GM23338 (cell line): ENCODE measurements around the gene RBM28. TPM values are rescaled to one million over a fixed set of nuclear protein-coding genes. Genes with fewer than 3 reads are reported as not detected.

Experiments used
- ATAC-seq: fragments of 200-7000 bp; cut with Tn5 transposase; 3 replicates; pipeline ENCODE4 v1.9.1; 2020
- DNase-seq: peaks from one replicate; pipeline ENCODE4 v3.0.0-alpha.2; 2015; ENCODE audit warnings: low spot score
- H2AFZ ChIP-seq: fragments of 200-600 bp; sonication (generic); 2 replicates; pipeline ENCODE4 v1.8.0; 2016; ENCODE audit warnings: antibody characterized with exemption, mild to moderate bottlenecking, moderate library complexity
- H3F3A ChIP-seq: fragments of 200-600 bp; sonication (generic); replicated peaks from 2 replicates; pipeline ENCODE4 v1.8.0; 2017; ENCODE audit warnings: antibody characterized with exemption, mixed run types, low read depth
- H3K27ac ChIP-seq: fragments of 200-600 bp; sonication (generic); 2 replicates; pipeline ENCODE4 v1.6.1; 2016; ENCODE audit warnings: low read depth
- H3K27me3 ChIP-seq: fragments of 200-600 bp; sonication (generic); 2 replicates; pipeline ENCODE4 v1.8.0; 2016; ENCODE audit warnings: mild to moderate bottlenecking, mixed run types, moderate library complexity; ENCODE audit not compliant: insufficient read depth
- H3K36me3 ChIP-seq: fragments of 200-600 bp; sonication (generic); 2 replicates; pipeline ENCODE4 v1.8.0; 2016; ENCODE audit warnings: mild to moderate bottlenecking; ENCODE audit not compliant: insufficient read depth
- H3K4me1 ChIP-seq: fragments of 200-600 bp; sonication (generic); 2 replicates; pipeline ENCODE4 v1.8.0; 2016; ENCODE audit warnings: mild to moderate bottlenecking, moderate library complexity; ENCODE audit not compliant: insufficient read depth
- H3K4me2 ChIP-seq: fragments of 200-600 bp; sonication (generic); 2 replicates; pipeline ENCODE4 v1.7.1; 2017; ENCODE audit warnings: mixed run types
- H3K4me3 ChIP-seq: fragments of 200-600 bp; sonication (generic); 2 replicates; pipeline ENCODE4 v1.6.1; 2016; ENCODE audit warnings: mixed run types
- H3K79me2 ChIP-seq: fragments of 200-600 bp; sonication (generic); replicated peaks from 2 replicates; pipeline ENCODE4 v1.8.0; 2017; ENCODE audit warnings: mild to moderate bottlenecking; ENCODE audit not compliant: insufficient read depth
- H3K9me2 ChIP-seq: fragments of 200-600 bp; sonication (generic); 2 replicates; pipeline ENCODE4 v1.8.0; 2017; ENCODE audit not compliant: insufficient read depth
- H4K20me1 ChIP-seq: fragments of 200-600 bp; sonication (generic); replicated peaks from 2 replicates; pipeline ENCODE4 v1.8.0; 2017; ENCODE audit warnings: mild to moderate bottlenecking; ENCODE audit not compliant: insufficient read depth
- H3K27ac Mint-ChIP-seq: 2 replicates; pipeline ENCODE4 v1.8.0; 2020; ENCODE audit warnings: inconsistent platforms, mild to moderate bottlenecking, moderate library complexity, mixed read lengths
- H3K27me3 Mint-ChIP-seq: 3 replicates; pipeline ENCODE4 v1.8.0; 2022; ENCODE audit warnings: low read depth, mild to moderate bottlenecking, moderate library complexity, mixed read lengths, inconsistent platforms; ENCODE audit not compliant: insufficient read depth, poor library complexity
- H3K36me3 Mint-ChIP-seq: 3 replicates; pipeline ENCODE4 v1.8.0; 2021; ENCODE audit warnings: low read depth, mild to moderate bottlenecking, inconsistent platforms, moderate library complexity, mixed read lengths
- H3K4me1 Mint-ChIP-seq: 3 replicates; pipeline ENCODE4 v1.8.0; 2020; ENCODE audit warnings: mild to moderate bottlenecking, inconsistent platforms, mixed read lengths
- H3K4me3 Mint-ChIP-seq: 3 replicates; pipeline ENCODE4 v1.8.0; 2021; ENCODE audit warnings: moderate library complexity, mild to moderate bottlenecking, inconsistent platforms, mixed read lengths
- H3K9me3 Mint-ChIP-seq: 3 replicates; pipeline ENCODE4 v1.8.0; 2020; ENCODE audit warnings: moderate library complexity, mild to moderate bottlenecking, inconsistent platforms, mixed read lengths
- EZH2 ChIP-seq: fragments of 200-600 bp; sonication (generic); IDR thresholded peaks from one replicate; pipeline ENCODE4 v1.8.0; 2017; ENCODE audit warnings: antibody characterized with exemption, mild to moderate bottlenecking, low read depth; ENCODE audit not compliant: unreplicated experiment
- JUNB ChIP-seq: IDR thresholded peaks from one replicate; pipeline ENCODE4 v1.6.1; 2016; ENCODE audit warnings: antibody characterized with exemption; ENCODE audit not compliant: unreplicated experiment
- POLR2AphosphoS5 ChIP-seq: IDR thresholded peaks from 2 replicates; pipeline ENCODE4 v1.6.1; 2016; ENCODE audit warnings: antibody characterized with exemption, low read depth
- STAT1 ChIP-seq: IDR thresholded peaks from one replicate; pipeline ENCODE4 v1.6.1; 2016; ENCODE audit warnings: antibody characterized with exemption; ENCODE audit not compliant: unreplicated experiment
- ZNF331 ChIP-seq: fragments of 250-450 bp; sonication (Bioruptor Pico); IDR thresholded peaks from 2 replicates; pipeline ENCODE4 v1.5.0; 2020; ENCODE audit warnings: low read depth, mild to moderate bottlenecking, moderate library complexity
- polyA plus RNA-seq: library from polyadenylated mRNA; unstranded; fragments of >200 nt; fragmentation: Nextera tagmentation; extraction: Ambion mirVana; gene quantifications from 2 replicates; pipeline ENCODE4 v1.2.1, GENCODE V29; 2016
- total RNA-seq: library from RNA; depleted of rRNA; stranded (reverse); fragments of >200 nt; shearing (Covaris generic); gene quantifications from 2 replicates; pipeline ENCODE4 v1.2.3, GENCODE V29; 2014
- TF ChIP-seq, protein P1 (sequence below), 2 experiments: fragments of 200-600 bp in 1 of 2; sonication (generic) in 1 of 2; conservative IDR thresholded peaks; 2 replicates each; pipeline versions ENCODE4 v1.5.1 to v1.6.1; 2016 to 2017; ENCODE audit warnings: antibody characterized with exemption in 2 of 2, low read depth in 2 of 2, mild to moderate bottlenecking in 2 of 2, moderate library complexity in 1 of 2
- TF ChIP-seq, protein P2 (sequence below): IDR thresholded peaks from one replicate; pipeline ENCODE4 v1.6.1; 2018; ENCODE audit warnings: antibody characterized with exemption; ENCODE audit not compliant: unreplicated experiment
- TF ChIP-seq, protein P3 (sequence below): fragments of 250-450 bp; sonication (Bioruptor Pico); IDR thresholded peaks from 2 replicates; pipeline ENCODE4 v1.5.0; 2020; ENCODE audit warnings: mild to moderate bottlenecking, moderate library complexity

RBM28 gene
- total and polyA plus RNA-seq, 2 experiments from 2014 or later, result 24.3 to 87.5 TPM

DNA sequence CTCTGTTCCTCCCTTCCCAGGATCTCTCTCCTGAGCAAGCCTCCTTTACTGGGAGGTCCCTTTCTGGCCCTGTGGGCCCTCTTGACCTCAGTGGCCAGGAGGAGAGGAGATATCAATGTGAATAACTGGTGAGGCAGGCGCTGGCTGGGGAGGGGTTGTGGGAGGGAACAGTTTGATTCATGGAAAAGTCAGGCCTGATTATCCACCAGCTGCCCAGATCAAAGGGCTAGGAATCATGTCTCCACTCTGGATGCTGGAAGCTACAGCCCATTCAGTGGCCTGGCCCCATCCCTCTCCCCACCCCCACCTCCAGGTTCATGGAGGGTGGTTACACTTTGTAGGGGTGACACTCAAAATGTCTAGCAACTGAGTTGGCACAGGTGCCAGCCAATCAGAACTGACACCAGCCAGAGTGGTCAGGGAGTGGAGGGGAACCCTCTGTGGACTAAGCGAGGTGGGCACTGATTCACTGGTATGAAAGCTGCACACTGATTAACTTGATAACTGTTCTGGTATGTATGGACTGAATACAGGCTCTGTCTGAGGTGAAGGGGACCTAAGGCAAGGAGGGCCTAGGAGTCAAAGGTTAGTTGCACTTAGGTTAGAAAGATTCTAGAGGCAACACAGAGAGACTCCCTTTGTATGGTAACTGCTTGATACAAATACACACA, 13.0 kb upstream of the RBM28 start:
- peaks cover 84% of the 10 kb centered on the region for H3K27me3 ChIP-seq
- peaks cover 51% of the 10 kb centered on the region for H3K27me3 Mint-ChIP-seq

More for the DNA sequence above, 13.0 kb upstream of the RBM28 start:
- no peaks in the 10 kb centered on the region; the same call in 2 of the 3 replicates for H3K9me3 Mint-ChIP-seq
- Histone ChIP-seq H3K79me2 (no peaks in the 10 kb centered on the region), H3K36me3 (no peaks in the 10 kb centered on the region), H3K4me3 (no peak overlapping the region), H3K27ac (no peak overlapping the region), H3K9me2 (no peaks in the 10 kb centered on the region), H4K20me1 (no peaks in the 10 kb centered on the region), H3F3A (no peaks in the 10 kb centered on the region; the same call in 1 of the 2 replicates), H3K4me1 (peaks cover 9% of the 10 kb centered on the region), H2AFZ (no peak overlapping the region), H3K4me2 (no peak overlapping the region)
- no peak overlapping the region for H3K27ac Mint-ChIP-seq
- H3K36me3 Mint-ChIP-seq, result no peaks in the 10 kb centered on the region
- DNase-seq (no peak), ATAC-seq (no peak)
- TF ChIP-seq, protein P1, sequence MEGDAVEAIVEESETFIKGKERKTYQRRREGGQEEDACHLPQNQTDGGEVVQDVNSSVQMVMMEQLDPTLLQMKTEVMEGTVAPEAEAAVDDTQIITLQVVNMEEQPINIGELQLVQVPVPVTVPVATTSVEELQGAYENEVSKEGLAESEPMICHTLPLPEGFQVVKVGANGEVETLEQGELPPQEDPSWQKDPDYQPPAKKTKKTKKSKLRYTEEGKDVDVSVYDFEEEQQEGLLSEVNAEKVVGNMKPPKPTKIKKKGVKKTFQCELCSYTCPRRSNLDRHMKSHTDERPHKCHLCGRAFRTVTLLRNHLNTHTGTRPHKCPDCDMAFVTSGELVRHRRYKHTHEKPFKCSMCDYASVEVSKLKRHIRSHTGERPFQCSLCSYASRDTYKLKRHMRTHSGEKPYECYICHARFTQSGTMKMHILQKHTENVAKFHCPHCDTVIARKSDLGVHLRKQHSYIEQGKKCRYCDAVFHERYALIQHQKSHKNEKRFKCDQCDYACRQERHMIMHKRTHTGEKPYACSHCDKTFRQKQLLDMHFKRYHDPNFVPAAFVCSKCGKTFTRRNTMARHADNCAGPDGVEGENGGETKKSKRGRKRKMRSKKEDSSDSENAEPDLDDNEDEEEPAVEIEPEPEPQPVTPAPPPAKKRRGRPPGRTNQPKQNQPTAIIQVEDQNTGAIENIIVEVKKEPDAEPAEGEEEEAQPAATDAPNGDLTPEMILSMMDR (conservative IDR thresholded peaks at IDR 0.05; ENCODE audit: low read depth in 2 of 2), result no peak
- no peak for TF ChIP-seq POLR2AphosphoS5
- TF ChIP-seq, protein P2, sequence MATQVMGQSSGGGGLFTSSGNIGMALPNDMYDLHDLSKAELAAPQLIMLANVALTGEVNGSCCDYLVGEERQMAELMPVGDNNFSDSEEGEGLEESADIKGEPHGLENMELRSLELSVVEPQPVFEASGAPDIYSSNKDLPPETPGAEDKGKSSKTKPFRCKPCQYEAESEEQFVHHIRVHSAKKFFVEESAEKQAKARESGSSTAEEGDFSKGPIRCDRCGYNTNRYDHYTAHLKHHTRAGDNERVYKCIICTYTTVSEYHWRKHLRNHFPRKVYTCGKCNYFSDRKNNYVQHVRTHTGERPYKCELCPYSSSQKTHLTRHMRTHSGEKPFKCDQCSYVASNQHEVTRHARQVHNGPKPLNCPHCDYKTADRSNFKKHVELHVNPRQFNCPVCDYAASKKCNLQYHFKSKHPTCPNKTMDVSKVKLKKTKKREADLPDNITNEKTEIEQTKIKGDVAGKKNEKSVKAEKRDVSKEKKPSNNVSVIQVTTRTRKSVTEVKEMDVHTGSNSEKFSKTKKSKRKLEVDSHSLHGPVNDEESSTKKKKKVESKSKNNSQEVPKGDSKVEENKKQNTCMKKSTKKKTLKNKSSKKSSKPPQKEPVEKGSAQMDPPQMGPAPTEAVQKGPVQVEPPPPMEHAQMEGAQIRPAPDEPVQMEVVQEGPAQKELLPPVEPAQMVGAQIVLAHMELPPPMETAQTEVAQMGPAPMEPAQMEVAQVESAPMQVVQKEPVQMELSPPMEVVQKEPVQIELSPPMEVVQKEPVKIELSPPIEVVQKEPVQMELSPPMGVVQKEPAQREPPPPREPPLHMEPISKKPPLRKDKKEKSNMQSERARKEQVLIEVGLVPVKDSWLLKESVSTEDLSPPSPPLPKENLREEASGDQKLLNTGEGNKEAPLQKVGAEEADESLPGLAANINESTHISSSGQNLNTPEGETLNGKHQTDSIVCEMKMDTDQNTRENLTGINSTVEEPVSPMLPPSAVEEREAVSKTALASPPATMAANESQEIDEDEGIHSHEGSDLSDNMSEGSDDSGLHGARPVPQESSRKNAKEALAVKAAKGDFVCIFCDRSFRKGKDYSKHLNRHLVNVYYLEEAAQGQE, result no peak
- no peak for TF ChIP-seq EZH2
- TF ChIP-seq, protein P3, sequence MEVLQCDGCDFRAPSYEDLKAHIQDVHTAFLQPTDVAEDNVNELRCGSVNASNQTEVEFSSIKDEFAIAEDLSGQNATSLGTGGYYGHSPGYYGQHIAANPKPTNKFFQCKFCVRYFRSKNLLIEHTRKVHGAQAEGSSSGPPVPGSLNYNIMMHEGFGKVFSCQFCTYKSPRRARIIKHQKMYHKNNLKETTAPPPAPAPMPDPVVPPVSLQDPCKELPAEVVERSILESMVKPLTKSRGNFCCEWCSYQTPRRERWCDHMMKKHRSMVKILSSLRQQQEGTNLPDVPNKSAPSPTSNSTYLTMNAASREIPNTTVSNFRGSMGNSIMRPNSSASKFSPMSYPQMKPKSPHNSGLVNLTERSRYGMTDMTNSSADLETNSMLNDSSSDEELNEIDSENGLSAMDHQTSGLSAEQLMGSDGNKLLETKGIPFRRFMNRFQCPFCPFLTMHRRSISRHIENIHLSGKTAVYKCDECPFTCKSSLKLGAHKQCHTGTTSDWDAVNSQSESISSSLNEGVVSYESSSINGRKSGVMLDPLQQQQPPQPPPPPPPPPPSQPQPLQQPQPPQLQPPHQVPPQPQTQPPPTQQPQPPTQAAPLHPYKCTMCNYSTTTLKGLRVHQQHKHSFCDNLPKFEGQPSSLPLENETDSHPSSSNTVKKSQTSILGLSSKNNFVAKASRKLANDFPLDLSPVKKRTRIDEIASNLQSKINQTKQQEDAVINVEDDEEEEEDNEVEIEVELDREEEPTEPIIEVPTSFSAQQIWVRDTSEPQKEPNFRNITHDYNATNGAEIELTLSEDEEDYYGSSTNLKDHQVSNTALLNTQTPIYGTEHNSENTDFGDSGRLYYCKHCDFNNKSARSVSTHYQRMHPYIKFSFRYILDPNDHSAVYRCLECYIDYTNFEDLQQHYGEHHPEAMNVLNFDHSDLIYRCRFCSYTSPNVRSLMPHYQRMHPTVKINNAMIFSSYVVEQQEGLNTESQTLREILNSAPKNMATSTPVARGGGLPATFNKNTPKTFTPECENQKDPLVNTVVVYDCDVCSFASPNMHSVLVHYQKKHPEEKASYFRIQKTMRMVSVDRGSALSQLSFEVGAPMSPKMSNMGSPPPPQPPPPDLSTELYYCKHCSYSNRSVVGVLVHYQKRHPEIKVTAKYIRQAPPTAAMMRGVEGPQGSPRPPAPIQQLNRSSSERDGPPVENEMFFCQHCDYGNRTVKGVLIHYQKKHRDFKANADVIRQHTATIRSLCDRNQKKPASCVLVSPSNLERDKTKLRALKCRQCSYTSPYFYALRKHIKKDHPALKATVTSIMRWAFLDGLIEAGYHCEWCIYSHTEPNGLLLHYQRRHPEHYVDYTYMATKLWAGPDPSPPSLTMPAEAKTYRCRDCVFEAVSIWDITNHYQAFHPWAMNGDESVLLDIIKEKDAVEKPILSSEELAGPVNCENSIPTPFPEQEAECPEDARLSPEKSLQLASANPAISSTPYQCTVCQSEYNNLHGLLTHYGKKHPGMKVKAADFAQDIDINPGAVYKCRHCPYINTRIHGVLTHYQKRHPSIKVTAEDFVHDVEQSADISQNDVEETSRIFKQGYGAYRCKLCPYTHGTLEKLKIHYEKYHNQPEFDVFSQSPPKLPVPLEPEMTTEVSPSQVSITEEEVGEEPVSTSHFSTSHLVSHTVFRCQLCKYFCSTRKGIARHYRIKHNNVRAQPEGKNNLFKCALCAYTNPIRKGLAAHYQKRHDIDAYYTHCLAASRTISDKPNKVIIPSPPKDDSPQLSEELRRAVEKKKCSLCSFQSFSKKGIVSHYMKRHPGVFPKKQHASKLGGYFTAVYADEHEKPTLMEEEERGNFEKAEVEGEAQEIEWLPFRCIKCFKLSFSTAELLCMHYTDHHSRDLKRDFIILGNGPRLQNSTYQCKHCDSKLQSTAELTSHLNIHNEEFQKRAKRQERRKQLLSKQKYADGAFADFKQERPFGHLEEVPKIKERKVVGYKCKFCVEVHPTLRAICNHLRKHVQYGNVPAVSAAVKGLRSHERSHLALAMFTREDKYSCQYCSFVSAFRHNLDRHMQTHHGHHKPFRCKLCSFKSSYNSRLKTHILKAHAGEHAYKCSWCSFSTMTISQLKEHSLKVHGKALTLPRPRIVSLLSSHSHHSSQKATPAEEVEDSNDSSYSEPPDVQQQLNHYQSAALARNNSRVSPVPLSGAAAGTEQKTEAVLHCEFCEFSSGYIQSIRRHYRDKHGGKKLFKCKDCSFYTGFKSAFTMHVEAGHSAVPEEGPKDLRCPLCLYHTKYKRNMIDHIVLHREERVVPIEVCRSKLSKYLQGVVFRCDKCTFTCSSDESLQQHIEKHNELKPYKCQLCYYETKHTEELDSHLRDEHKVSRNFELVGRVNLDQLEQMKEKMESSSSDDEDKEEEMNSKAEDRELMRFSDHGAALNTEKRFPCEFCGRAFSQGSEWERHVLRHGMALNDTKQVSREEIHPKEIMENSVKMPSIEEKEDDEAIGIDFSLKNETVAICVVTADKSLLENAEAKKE (CRISPR knock-in tag), result no peak
- no peak for TF ChIP-seq JUNB
- no peak for TF ChIP-seq ZNF331
- no peak for TF ChIP-seq STAT1
- peaks cover 24% of the 10 kb centered on the region for H3K4me1 Mint-ChIP-seq
- H3K4me3 Mint-ChIP-seq, result no peak overlapping the region
